SU-DHL-6 (cell line): ENCODE data around the gene SLC25A26.

ENCODE experiments used
- H2AFZ ChIP-seq: fragments of 200-600 bp; sonication (generic); 2 replicates; pipeline ENCODE4 v1.6.1; 2014; ENCODE audit warnings: low read depth, mild to moderate bottlenecking, moderate library complexity, mixed read lengths, antibody characterized with exemption, low read length; ENCODE audit not compliant: severe bottlenecking
- H3F3A ChIP-seq: fragments of 200-600 bp; shearing (Covaris generic); 2 replicates; pipeline ENCODE4 v1.6.0; 2016; ENCODE audit warnings: antibody characterized with exemption, mild to moderate bottlenecking; ENCODE audit not compliant: insufficient read depth
- H3K27ac ChIP-seq: fragments of 200-600 bp; sonication (generic); 2 replicates; pipeline ENCODE4 v1.5.1; 2016; ENCODE audit warnings: low read depth, mild to moderate bottlenecking, low read length, moderate library complexity, mixed read lengths
- H3K27me3 ChIP-seq: fragments of 200-600 bp; sonication (generic), shearing (Covaris generic); 2 replicates; pipeline ENCODE4 v1.6.0; 2014; ENCODE audit warnings: mild to moderate bottlenecking, low read length
- H3K36me3 ChIP-seq: fragments of 200-600 bp; sonication (generic); 2 replicates; pipeline ENCODE4 v1.6.1; 2014; ENCODE audit warnings: mild to moderate bottlenecking, low read length, mixed read lengths
- H3K4me2 ChIP-seq: fragments of 300-600, 200-600 bp; shearing (Covaris generic), sonication (generic); 2 replicates; pipeline ENCODE4 v1.6.0; 2014; ENCODE audit warnings: low read length, low read depth, mild to moderate bottlenecking; ENCODE audit not compliant: poor library complexity, severe bottlenecking
- H3K4me3 ChIP-seq: fragments of 200-600 bp; sonication (generic); 2 replicates; pipeline ENCODE4 v1.5.1; 2014; ENCODE audit warnings: antibody characterized with exemption, low read length, mild to moderate bottlenecking, mixed read lengths; ENCODE audit not compliant: insufficient read depth, poor library complexity, severe bottlenecking
- H3K79me2 ChIP-seq: fragments of 200-600 bp; sonication (generic); 2 replicates; pipeline ENCODE4 v1.6.1; 2014; ENCODE audit warnings: mild to moderate bottlenecking, low read length, moderate library complexity; ENCODE audit not compliant: insufficient read depth
- H3K9ac ChIP-seq: fragments of 200-600 bp; sonication (generic); 2 replicates; pipeline ENCODE4 v1.7.0; 2014; ENCODE audit warnings: mild to moderate bottlenecking, low read length
- H3K9me2 ChIP-seq: fragments of 200-600 bp; sonication (generic); replicated peaks from 2 replicates; pipeline ENCODE4 v1.6.1; 2014; ENCODE audit warnings: low read length; ENCODE audit not compliant: insufficient read depth
- H3K9me3 ChIP-seq: fragments of 200-600 bp; sonication (generic); 2 replicates; pipeline ENCODE4 v1.6.1; 2014; ENCODE audit warnings: low read length, mixed read lengths; ENCODE audit not compliant: insufficient read depth
- H4K20me1 ChIP-seq: fragments of 200-600 bp; sonication (generic); 2 replicates; pipeline ENCODE4 v1.6.1; 2014; ENCODE audit warnings: low read depth, mild to moderate bottlenecking, antibody characterized with exemption, low read length, moderate library complexity, mixed read lengths
- CTCF ChIP-seq: fragments of 200-600 bp; sonication (generic); IDR thresholded peaks from one replicate; pipeline ENCODE4 v1.5.1; 2017; ENCODE audit warnings: antibody characterized with exemption, mild to moderate bottlenecking, low read length, moderate library complexity; ENCODE audit not compliant: insufficient read depth, poor library complexity, severe bottlenecking
- EZH2phosphoT487 ChIP-seq: fragments of 200-600 bp; sonication (generic), shearing (Covaris generic); conservative IDR thresholded peaks from 2 replicates; pipeline ENCODE4 v1.6.1; 2018; ENCODE audit warnings: mild to moderate bottlenecking, antibody characterized with exemption, low read length, moderate library complexity, mixed read lengths

Gene SLC25A26

GRCh38 chr3:66402596-66403290 is 181.9 kb downstream of the SLC25A26 start:
- H3K79me2 ChIP-seq: no peaks in the 10 kb centered on the region
- H3F3A ChIP-seq: no peaks in the 10 kb centered on the region
- no peaks in the 10 kb centered on the region for H4K20me1 ChIP-seq
- H3K36me3 ChIP-seq: no peaks in the 10 kb centered on the region
- no peak overlapping the region for H2AFZ ChIP-seq
- H3K9me2 ChIP-seq: no peaks in the 10 kb centered on the region
- H3K27ac ChIP-seq: no peak overlapping the region
- no peak overlapping the region for H3K9ac ChIP-seq
- H3K27me3 ChIP-seq: no peaks in the 10 kb centered on the region
- no peak overlapping the region for H3K4me2 ChIP-seq
- no peaks in the 10 kb centered on the region for H3K9me3 ChIP-seq
- TF ChIP-seq EZH2phosphoT487: no peak
- no peak overlapping the region for H3K4me3 ChIP-seq

- no peaks in the 10 kb centered on the region for H3F3A ChIP-seq
- no peaks in the 10 kb centered on the region for H3K79me2 ChIP-seq
- no peaks in the 10 kb centered on the region for H4K20me1 ChIP-seq
- H2AFZ ChIP-seq: no peak overlapping the region
- no peaks in the 10 kb centered on the region for H3K36me3 ChIP-seq
- H3K4me2 ChIP-seq: no peak overlapping the region
- H3K9ac ChIP-seq: no peak overlapping the region
- no peaks in the 10 kb centered on the region for H3K9me2 ChIP-seq
- H3K4me3 ChIP-seq: no peak overlapping the region
- H3K27ac ChIP-seq: no peak overlapping the region
- no peaks in the 10 kb centered on the region for H3K9me3 ChIP-seq
- no peaks in the 10 kb centered on the region for H3K27me3 ChIP-seq
- no peak for TF ChIP-seq EZH2phosphoT487
- TF ChIP-seq CTCF: no peak
Measured at GRCh38 chr3:66403323-66403990, 182.7 kb downstream of the SLC25A26 start.

DNA sequence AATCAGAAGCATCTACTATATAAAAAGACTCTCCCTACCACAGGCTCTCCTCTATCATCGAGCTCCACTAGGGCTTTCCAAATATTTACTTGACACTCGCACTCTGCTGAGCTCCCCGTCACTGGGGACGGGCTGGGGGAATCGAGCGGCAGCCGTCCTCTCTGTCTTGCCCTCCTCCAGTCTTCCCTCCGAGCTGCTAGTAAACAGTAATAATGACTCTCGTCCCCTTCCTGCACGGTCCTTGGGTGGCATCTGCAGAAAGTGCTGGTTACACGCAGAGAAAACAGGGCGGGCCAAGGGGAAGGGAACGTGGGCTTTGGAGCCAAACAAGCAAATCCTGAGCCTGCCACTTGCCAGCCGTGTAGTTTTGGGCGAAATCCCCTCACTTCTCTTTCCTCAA is 183.4 kb downstream of the SLC25A26 start:
- TF ChIP-seq CTCF: no peak
- no peak for TF ChIP-seq EZH2phosphoT487

DNA sequence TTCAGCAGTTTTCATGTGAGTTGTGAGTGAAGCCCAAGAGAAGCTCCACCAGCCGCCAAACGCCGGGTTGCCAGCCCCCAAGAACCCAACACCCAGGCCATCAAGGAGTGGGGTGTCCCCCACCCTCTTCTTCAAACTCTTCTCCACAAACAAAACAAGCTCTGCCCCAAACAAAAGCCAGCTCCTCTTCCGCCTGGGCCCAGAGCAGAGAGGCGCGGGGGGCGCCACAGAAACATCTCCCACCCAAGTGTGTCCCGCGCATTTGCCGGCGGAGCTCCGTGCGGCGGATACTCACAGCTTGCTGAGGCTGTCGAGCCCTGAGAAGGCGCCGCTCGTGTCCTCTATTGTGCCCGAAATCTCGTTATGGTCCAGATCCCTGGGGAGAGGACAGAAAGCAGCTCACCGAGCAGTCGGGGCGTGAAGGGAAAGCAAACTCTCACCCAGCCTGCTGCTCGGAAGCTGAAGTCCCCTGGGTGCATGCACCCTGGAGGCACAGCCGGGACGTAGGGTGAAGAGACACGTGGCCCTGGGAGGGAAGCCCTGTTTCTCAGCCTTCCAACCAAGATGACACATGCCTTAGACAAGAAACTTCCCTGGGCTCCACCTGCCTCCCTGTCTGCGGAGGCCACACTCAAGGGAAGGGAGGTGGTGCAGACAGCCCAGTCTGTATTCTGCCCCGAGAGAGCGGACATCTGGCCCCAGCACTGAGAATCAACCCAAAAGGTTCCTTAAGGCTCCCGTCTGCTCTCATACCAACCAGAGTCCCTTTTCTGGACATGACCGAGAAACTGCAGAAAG is 184.3 kb downstream of the SLC25A26 start:
- H3K9me2 ChIP-seq: no peaks in the 10 kb centered on the region
- H3K36me3 ChIP-seq: no peaks in the 10 kb centered on the region
- TF ChIP-seq CTCF (no peak), EZH2phosphoT487 (no peak)
- H3K79me2 ChIP-seq: no peaks in the 10 kb centered on the region
- no peaks in the 10 kb centered on the region for H3F3A ChIP-seq
- no peak overlapping the region for H3K4me3 ChIP-seq
- H3K27ac ChIP-seq: no peak overlapping the region
- no peaks in the 10 kb centered on the region for H3K9me3 ChIP-seq
- H4K20me1 ChIP-seq: no peaks in the 10 kb centered on the region
- no peaks in the 10 kb centered on the region for H3K27me3 ChIP-seq
- no peak overlapping the region for H3K9ac ChIP-seq
- no peak overlapping the region for H3K4me2 ChIP-seq
- no peak overlapping the region for H2AFZ ChIP-seq

More for the DNA sequence above, 183.4 kb downstream of the SLC25A26 start:
- no peak overlapping the region for H3K4me3 ChIP-seq
- no peak overlapping the region for H3K27ac ChIP-seq
- H3K9ac ChIP-seq: no peak overlapping the region
- no peaks in the 10 kb centered on the region for H3K9me3 ChIP-seq
- H3K4me2 ChIP-seq: no peak overlapping the region
- no peaks in the 10 kb centered on the region for H3F3A ChIP-seq
- no peaks in the 10 kb centered on the region for H3K9me2 ChIP-seq
- no peak overlapping the region for H2AFZ ChIP-seq
- H3K27me3 ChIP-seq: no peaks in the 10 kb centered on the region
- H3K79me2 ChIP-seq: no peaks in the 10 kb centered on the region
- H4K20me1 ChIP-seq: no peaks in the 10 kb centered on the region
- no peaks in the 10 kb centered on the region for H3K36me3 ChIP-seq
